Kidney (tissue), 14 donors: ENCODE measurements around the gene PCNT. TPM values are rescaled to one million over a fixed set of nuclear protein-coding genes. Genes with fewer than 3 reads are reported as not detected.
"Not testable (repeated sequence)": the region's sequence is repeated elsewhere in the genome, so short reads cannot be mapped to it uniquely, and the experiment has no call there.

Experiments
- DNase-seq, 5 donors: peaks; one replicate each; pipeline ENCODE4 v3.0.0-alpha.2; 2013 to 2020
- FAIRE-seq: peaks from 2 replicates; lab custom pipeline; 2012; peaks lifted over from hg19 to GRCh38; lab: Jason Lieb, UNC
- H3K27ac ChIP-seq, 2 donors: one replicate each; pipeline ENCODE4 v1.7.0; 2013; ENCODE audit warnings: low read depth in 2 of 2, low read length in 2 of 2, inconsistent platforms in 1 of 2
- H3K27me3 ChIP-seq: one replicate; pipeline ENCODE4 v1.7.1; 2013; ENCODE audit warnings: low read length, inconsistent platforms; ENCODE audit not compliant: control insufficient read depth, insufficient read depth
- H3K36me3 ChIP-seq, 3 donors: one replicate each; pipeline versions ENCODE4 v1.7.0 to v1.7.1; 2013; ENCODE audit warnings: low read length in 3 of 3, control low read depth in 1 of 3, inconsistent platforms in 1 of 3; ENCODE audit not compliant: insufficient read depth in 3 of 3, control insufficient read depth in 2 of 3
- H3K4me1 ChIP-seq, 3 donors: one replicate each; pipeline versions ENCODE4 v1.7.0 to v1.7.1; 2013; ENCODE audit warnings: low read length in 3 of 3, inconsistent platforms in 1 of 3, low read depth in 1 of 3; ENCODE audit not compliant: control insufficient read depth in 2 of 3, insufficient read depth in 2 of 3
- H3K4me3 ChIP-seq, 3 donors: one replicate each; pipeline versions ENCODE4 v1.7.0 to v1.8.1; 2013; ENCODE audit warnings: low read length in 3 of 3, control low read depth in 1 of 3, inconsistent platforms in 1 of 3
- H3K9ac ChIP-seq, 3 donors: one replicate each; pipeline versions ENCODE4 v1.7.0 to v1.7.1; 2013; ENCODE audit warnings: low read length in 3 of 3, control low read depth in 1 of 3, inconsistent platforms in 1 of 3
- H3K9me3 ChIP-seq, 3 donors: one replicate each; pipeline versions ENCODE4 v1.7.0 to v1.7.1; 2013; ENCODE audit warnings: low read length in 3 of 3, control low read depth in 1 of 3, inconsistent platforms in 1 of 3; ENCODE audit not compliant: control insufficient read depth in 2 of 3, insufficient read depth in 1 of 3
- CTCF ChIP-seq: IDR thresholded peaks from 3 replicates; pipeline ENCODE4 v1.5.1; 2012; ENCODE audit warnings: mild to moderate bottlenecking, moderate library complexity, borderline replicate concordance; ENCODE audit not compliant: insufficient read depth; ENCODE audit errors: extremely low read depth
- intact Hi-C: fragments of 100-400 bp; cut with DNase I; formaldehyde crosslinking; loops from one replicate; pipeline ENCODE4 v1.11.1; 2022
- polyA plus RNA-seq: library from polyadenylated mRNA; stranded (reverse); fragments of 350-450 nt; fragmentation: Illumina TruSeq; extraction: RNeasy Lipid Tissue Mini Kit (QIAGEN cat#74804); gene quantifications from one replicate; pipeline ENCODE4 v1.2.3, GENCODE V29; 2014; ENCODE audit warnings: low read depth, low replicate concordance; ENCODE audit not compliant: insufficient read depth
- total RNA-seq: library from RNA; stranded (reverse); fragmentation: NEBNext Ultra II Directional; extraction: Animal tissue kit (Norgen Biotek cat#: 25700); gene quantifications from one replicate; pipeline ENCODE4 v1.2.1, GENCODE V29; 2021
- donor health status: control.
- donor health status: control.
- donor health status: control.
- donor health status: control.
- donor health status: control.
- donor health status: DM: yes; HTN: yes; CAD: no.
- donor health status: Normal renal cell carcinoma (clear cell type).

The PCNT gene
- total and polyA plus RNA-seq, 2 donors from 2014 or later = 4.2 to 26.1 TPM

- intact Hi-C loops = no loop called here
- Histone ChIP-seq H3K9me3 (no peaks in the 10 kb centered on the region), H3K27ac (no peak overlapping the region), H3K36me3 (no peaks in the 10 kb centered on the region), H3K4me1 (no peaks in the 10 kb centered on the region), H3K4me3 (no peak overlapping the region), H3K9ac (no peak overlapping the region), H3K27me3 (no peaks in the 10 kb centered on the region)
- FAIRE-seq (no peak), DNase-seq (no peak)
- no peak for TF ChIP-seq CTCF
Observed at GRCh38 chr21:46307625-46308024, 16.3 kb upstream of the PCNT start.

- no peak for TF ChIP-seq CTCF
- FAIRE-seq (no peak), DNase-seq (no peak)
- Histone ChIP-seq H3K9me3 (no peaks in the 10 kb centered on the region), H3K4me1 (no peaks in the 10 kb centered on the region), H3K4me3 (no peak overlapping the region), H3K27ac (no peak overlapping the region), H3K36me3 (no peaks in the 10 kb centered on the region), H3K9ac (no peak overlapping the region), H3K27me3 (no peaks in the 10 kb centered on the region)
- intact Hi-C loops = no loop called here
Observed at GRCh38 chr21:46308431-46308830, 15.5 kb upstream of the PCNT start.

GRCh38 chr21:46310260-46310659 is 13.7 kb upstream of the PCNT start:
- H3K9me3 ChIP-seq, DNase-seq, H3K27ac ChIP-seq, FAIRE-seq, H3K4me3 ChIP-seq, H3K36me3 ChIP-seq, H3K27me3 ChIP-seq, intact Hi-C loops, H3K9ac ChIP-seq, H3K4me1 ChIP-seq: not testable (repeated sequence)

GRCh38 chr21:46311568-46311967 is 12.4 kb upstream of the PCNT start:
- no peak for TF ChIP-seq CTCF
- H3K36me3 ChIP-seq = no peaks in the 10 kb centered on the region
- no peaks in the 10 kb centered on the region for H3K9me3 ChIP-seq
- FAIRE-seq (no peak), DNase-seq (no peak)
- H3K4me1 ChIP-seq = no peaks in the 10 kb centered on the region
- H3K27ac ChIP-seq = no peak overlapping the region
- intact Hi-C loops = no loop called here
- H3K4me3 ChIP-seq = no peak overlapping the region
- no peak overlapping the region for H3K9ac ChIP-seq
- no peaks in the 10 kb centered on the region for H3K27me3 ChIP-seq
